Measurements from ENCODE around the gene ABCB11.

The ABCB11 gene

DNA sequence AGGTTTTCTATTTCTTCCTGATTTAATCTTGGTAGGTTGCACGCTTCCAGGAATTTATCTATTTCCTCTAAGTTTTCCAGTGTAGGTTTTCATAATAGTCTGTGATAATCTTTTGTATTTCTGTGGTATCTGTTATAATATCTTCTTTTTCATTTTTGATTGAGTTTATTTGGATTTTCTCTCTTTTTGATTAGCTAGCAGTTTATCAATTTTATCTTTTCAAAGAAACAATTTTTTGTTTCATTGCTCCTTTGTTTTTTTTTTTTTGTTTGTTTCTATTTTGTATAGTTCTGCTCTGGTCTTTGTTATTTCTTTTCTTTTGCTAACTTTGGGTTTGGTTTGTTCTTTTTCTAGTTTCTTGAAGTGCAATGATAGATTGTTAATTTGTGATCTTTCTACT is 78.7 kb downstream of the ABCB11 start:
- TF ChIP-seq SIN3A (IDR thresholded peaks at IDR 0.05; ENCODE audit: borderline replicate concordance, insufficient read depth, low read length), result no peak
- no peak for TF ChIP-seq POLR2AphosphoS5 (IDR thresholded peaks at IDR 0.05; ENCODE audit: low read depth, low read length)
- TF ChIP-seq FOXP2 (optimal IDR thresholded peaks at IDR 0.05; ENCODE audit: borderline replicate concordance, extremely low read depth, extremely low read length, insufficient read depth), result no peak
- TF ChIP-seq, protein P1, sequence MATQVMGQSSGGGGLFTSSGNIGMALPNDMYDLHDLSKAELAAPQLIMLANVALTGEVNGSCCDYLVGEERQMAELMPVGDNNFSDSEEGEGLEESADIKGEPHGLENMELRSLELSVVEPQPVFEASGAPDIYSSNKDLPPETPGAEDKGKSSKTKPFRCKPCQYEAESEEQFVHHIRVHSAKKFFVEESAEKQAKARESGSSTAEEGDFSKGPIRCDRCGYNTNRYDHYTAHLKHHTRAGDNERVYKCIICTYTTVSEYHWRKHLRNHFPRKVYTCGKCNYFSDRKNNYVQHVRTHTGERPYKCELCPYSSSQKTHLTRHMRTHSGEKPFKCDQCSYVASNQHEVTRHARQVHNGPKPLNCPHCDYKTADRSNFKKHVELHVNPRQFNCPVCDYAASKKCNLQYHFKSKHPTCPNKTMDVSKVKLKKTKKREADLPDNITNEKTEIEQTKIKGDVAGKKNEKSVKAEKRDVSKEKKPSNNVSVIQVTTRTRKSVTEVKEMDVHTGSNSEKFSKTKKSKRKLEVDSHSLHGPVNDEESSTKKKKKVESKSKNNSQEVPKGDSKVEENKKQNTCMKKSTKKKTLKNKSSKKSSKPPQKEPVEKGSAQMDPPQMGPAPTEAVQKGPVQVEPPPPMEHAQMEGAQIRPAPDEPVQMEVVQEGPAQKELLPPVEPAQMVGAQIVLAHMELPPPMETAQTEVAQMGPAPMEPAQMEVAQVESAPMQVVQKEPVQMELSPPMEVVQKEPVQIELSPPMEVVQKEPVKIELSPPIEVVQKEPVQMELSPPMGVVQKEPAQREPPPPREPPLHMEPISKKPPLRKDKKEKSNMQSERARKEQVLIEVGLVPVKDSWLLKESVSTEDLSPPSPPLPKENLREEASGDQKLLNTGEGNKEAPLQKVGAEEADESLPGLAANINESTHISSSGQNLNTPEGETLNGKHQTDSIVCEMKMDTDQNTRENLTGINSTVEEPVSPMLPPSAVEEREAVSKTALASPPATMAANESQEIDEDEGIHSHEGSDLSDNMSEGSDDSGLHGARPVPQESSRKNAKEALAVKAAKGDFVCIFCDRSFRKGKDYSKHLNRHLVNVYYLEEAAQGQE (IDR thresholded peaks at IDR 0.05; ENCODE audit: insufficient read depth in 1 of 2, low read depth in 2 of 2, low read length in 2 of 2), result no peak

DNA sequence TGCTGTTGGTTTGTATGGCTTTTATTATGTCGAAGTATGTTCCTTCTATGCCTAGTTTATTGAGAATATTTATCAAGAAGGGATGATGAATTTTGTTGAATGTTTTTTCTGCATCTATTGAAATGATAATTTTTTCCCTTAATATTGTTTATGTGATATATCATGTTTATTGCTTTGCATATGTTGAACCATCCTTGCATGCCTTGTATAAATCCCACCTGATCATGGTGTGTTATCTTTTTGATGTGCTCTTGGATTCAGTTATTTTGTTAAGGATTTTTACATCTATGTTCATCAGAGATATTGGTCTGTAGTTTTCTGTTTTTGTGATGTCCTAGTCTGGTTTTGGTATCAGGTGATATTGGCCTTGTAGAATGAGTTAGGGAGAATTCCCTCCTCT is 79.3 kb downstream of the ABCB11 start:
- no peak for TF ChIP-seq FOXP2 (optimal IDR thresholded peaks at IDR 0.05; ENCODE audit: borderline replicate concordance, extremely low read depth, extremely low read length, insufficient read depth)
- TF ChIP-seq TAF1 (IDR thresholded peaks at IDR 0.05; ENCODE audit: borderline replicate concordance, insufficient read depth, low read length), result no peak
- TF ChIP-seq, protein P1 (IDR thresholded peaks at IDR 0.05; ENCODE audit: insufficient read depth in 1 of 2, low read depth in 2 of 2, low read length in 2 of 2), result no peak
- no peak for TF ChIP-seq SIN3A (IDR thresholded peaks at IDR 0.05; ENCODE audit: borderline replicate concordance, insufficient read depth, low read length)
- TF ChIP-seq POLR2AphosphoS5 (IDR thresholded peaks at IDR 0.05; ENCODE audit: low read depth, low read length), result no peak

GRCh38 chr2:168949324-168949723 is 81.8 kb downstream of the ABCB11 start:
- TF ChIP-seq, protein P1 (IDR thresholded peaks at IDR 0.05; ENCODE audit: insufficient read depth in 1 of 2, low read depth in 2 of 2, low read length in 2 of 2), result no peak
- TF ChIP-seq SIN3A (IDR thresholded peaks at IDR 0.05; ENCODE audit: borderline replicate concordance, insufficient read depth, low read length) (no peak), POLR2AphosphoS5 (IDR thresholded peaks at IDR 0.05; ENCODE audit: low read depth, low read length) (no peak), TAF1 (IDR thresholded peaks at IDR 0.05; ENCODE audit: borderline replicate concordance, insufficient read depth, low read length) (no peak), FOXP2 (optimal IDR thresholded peaks at IDR 0.05; ENCODE audit: borderline replicate concordance, extremely low read depth, extremely low read length, insufficient read depth) (no peak)

GRCh38 chr2:168948621-168949212 is 82.4 kb downstream of the ABCB11 start:
- TF ChIP-seq SIN3A (IDR thresholded peaks at IDR 0.05; ENCODE audit: borderline replicate concordance, insufficient read depth, low read length) (no peak), FOXP2 (optimal IDR thresholded peaks at IDR 0.05; ENCODE audit: borderline replicate concordance, extremely low read depth, extremely low read length, insufficient read depth) (no peak), TAF1 (IDR thresholded peaks at IDR 0.05; ENCODE audit: borderline replicate concordance, insufficient read depth, low read length) (no peak), POLR2AphosphoS5 (IDR thresholded peaks at IDR 0.05; ENCODE audit: low read depth, low read length) (no peak)
- TF ChIP-seq, protein P1 (IDR thresholded peaks at IDR 0.05; ENCODE audit: insufficient read depth in 1 of 2, low read depth in 2 of 2, low read length in 2 of 2), result no peak

DNA sequence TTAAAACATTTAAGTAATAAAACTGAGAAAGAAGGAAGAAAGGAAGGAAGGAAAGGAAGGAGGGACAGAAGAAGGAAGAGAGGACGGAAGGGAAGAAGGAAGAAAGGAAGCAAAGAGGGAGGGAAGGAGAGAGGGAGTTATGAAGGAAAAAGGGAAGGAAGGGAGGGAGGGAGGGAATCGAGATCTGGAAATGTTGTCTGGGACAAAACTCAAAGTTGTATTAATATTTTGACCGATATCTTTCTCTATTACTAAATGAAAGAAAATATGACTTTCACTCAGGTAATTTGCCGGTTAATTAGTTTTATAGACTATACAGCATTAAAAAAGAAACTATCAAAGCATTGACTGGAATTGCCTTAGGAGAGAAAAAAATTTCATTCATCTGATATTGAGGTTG is 85.6 kb downstream of the ABCB11 start:
- TF ChIP-seq FOXP2 (optimal IDR thresholded peaks at IDR 0.05; ENCODE audit: borderline replicate concordance, extremely low read depth, extremely low read length, insufficient read depth) (no peak), TAF1 (IDR thresholded peaks at IDR 0.05; ENCODE audit: borderline replicate concordance, insufficient read depth, low read length) (no peak), SIN3A (IDR thresholded peaks at IDR 0.05; ENCODE audit: borderline replicate concordance, insufficient read depth, low read length) (no peak), POLR2AphosphoS5 (IDR thresholded peaks at IDR 0.05; ENCODE audit: low read depth, low read length) (no peak)
- TF ChIP-seq, protein P1 (IDR thresholded peaks at IDR 0.05; ENCODE audit: insufficient read depth in 1 of 2, low read depth in 2 of 2, low read length in 2 of 2), result no peak
